Astrocyte of the hippocampus (primary cell): ENCODE data around the gene FAM174C.

Experiments used
- DNase-seq: peaks from one replicate; pipeline ENCODE4 v3.0.0; 2011; ENCODE audit warnings: low read depth, low spot score

Gene FAM174C

GRCh38 chr19:1284979-1285736 is 9.8 kb downstream of the FAM174C start:
- no peak for DNase-seq

DNA sequence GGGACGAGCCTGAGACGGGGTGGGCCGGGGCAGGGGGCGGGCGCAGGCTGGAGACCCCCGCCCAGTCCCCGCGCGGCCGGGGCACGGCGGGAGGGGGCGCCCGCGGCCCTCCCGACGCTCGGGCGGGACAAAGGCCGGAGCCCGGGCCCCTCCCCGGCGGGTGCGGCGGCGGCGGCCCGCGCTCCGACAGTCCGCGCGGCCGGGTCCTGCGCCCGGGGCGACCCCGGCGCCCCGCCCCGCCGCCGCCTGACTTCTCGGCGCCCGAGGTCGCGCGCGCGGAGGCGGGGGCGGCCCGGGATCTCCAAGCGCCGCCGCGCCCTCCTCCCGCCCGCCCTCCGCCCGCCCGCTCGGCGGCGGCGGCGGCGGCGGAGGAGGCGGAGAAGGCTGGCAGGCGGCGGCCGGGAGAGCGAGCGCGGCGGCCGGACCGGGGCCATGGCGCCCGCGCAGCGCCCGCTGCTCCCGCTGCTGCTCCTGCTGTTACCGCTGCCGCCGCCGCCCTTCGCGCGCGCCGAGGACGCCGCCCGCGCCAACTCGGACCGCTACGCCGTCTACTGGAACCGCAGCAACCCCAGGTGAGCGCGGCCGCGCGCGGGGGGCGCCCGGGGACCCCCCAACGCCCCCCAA is 10.5 kb downstream of the FAM174C start, which contains the start of gene EFNA2:
TSS of gene EFNA2 (plus strand) at position 137 of the 624 bp plus-strand sequence. CDS start at position 433, 296 bp downstream.
- DNase-seq = peak; percentile 57

DNA sequence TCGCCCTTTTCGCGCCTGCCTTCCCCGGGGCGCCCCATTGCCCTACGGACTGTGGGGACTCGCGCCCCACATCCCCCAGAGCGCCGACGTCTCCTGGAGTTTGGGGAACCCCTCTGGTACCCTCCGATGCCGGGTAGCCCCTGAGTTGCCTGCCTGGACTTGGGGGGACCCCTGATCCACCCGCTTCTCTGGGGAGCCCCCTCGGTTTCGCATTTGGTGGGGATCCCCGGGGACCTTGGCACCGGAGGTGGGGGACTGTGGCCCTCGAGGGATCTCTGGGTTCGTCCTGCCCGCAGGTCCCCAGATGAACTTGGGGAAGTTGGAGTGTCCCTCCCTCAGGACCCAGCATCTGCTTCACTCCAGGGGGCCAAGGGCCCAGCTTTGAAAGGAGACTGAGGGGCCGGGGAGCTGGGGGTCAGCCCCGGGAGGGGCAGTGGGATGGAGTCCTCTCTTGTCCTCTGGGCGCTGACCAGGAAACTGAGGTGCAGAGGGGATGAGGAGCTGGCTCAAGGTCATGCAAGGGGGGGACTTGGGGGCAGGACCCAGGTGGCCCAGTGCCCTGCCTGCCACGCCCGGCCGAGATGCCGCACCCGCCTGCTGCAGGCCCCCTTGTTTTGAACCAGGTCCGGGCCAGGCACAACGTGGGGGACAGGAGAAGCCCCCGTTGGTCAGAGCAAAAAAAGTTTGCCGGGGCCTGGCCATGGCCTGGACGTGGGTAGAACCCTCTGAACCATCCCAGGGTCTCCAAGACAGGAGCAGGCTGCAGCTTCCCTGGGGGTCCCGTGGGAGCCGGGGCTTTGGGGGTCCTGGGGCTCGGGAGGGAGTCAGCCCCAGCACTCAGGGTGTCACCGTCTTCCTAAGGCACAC is 11.4 kb downstream of the FAM174C start:
- DNase-seq = no peak

DNA sequence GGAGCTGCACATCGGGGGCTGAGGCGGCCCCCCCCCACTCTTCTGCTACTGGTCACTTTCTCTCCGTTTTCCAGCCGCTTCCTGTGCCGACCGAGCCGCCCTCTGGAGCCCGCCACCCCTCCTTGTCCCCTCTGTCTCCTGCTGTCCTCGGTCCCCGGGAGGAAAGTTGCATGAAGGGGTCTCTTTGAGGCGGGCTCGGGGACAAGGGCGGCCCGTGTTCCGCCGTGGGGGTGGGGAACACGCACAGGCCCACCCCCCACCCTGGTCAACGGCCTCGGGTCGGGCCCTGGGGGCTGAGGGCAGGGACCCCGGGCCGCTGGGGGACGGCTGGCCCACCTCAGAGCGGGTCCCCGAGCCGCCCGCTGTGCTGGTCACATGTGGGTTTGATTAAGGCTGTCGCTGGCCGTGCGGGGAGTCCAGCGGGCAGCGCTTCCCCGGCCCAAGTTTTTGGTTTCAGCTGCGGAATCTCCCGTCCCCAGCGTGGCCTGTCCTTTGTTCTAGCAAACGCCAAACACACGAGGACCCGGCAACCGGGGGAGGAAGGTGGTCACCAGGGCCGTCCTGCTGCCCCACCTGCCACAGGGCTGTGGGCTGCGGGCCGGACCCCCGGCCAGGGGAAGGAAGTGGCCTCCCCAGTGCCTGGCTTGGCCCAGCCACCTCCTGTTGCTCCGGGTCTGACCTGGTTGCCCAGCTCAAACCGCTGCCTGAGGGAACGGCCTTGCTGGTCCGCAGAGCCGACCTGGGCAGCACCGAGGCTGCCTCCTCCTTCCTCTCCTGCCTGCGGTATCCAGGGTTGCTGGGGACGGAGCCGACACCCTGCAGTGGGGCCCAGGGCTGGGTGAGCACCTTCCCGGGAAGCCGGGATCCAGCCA is 12.3 kb downstream of the FAM174C start:
- no peak for DNase-seq

DNA sequence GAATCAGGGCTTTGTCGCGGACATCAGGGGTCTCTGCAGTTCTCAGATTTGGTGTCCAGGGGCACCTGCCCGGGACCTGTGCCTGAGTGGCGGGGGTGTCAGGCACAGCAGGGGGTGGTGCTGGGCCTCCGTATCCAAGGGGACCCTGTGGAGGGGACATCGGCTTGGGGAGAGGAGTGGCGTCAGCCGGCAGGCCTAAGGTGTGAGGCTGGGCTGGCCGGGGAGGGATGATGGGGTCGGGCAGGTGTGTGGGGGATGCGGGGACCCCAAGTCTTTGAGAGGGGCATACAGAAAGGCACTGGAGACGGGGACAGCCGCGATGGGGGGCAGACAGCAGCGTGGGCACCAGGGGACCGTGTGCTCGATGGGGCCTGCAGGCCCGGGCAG is 12.9 kb downstream of the FAM174C start:
- DNase-seq = no peak

DNA sequence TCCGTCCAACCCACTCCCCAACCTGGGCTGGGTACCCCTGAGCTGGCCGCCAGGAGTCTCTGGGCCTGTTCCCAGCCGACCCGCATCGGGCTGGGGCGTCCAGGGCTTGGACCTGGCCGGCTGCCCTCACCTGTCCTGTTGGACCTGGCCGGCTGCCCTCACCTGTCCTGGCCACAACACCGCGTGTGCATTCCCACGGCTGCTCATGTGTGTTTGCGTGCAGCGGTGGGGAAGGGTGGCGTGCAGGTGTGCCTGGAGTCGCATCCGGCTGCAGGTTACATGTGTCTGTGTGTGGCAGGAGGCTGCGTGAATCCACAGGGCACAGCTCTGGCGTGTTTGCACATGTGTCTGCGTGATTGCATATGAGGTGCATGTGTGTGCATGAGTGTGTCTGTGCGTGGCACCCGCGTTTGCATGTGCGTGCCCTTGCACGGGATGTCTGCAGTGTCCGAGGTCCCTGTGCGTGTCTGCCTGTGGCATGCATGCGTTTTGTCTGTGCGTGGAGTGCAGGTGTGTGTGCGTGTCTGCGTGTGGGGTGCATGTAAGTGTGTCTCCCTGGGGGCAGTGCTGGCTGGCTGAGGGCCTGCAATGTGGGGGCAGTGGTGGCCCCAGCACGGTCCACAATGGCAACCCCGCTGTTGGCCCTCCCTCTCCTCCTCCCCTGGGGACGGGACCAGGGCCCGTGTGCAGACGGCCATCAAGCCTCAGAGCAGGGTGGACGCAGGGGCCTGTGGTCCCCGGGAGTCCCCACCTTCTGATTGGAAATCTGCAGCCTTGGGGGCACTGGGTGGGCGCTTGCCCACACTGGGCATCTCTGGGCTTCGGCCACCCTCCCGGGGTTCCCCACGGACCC is 13.7 kb downstream of the FAM174C start:
- no peak for DNase-seq

DNA sequence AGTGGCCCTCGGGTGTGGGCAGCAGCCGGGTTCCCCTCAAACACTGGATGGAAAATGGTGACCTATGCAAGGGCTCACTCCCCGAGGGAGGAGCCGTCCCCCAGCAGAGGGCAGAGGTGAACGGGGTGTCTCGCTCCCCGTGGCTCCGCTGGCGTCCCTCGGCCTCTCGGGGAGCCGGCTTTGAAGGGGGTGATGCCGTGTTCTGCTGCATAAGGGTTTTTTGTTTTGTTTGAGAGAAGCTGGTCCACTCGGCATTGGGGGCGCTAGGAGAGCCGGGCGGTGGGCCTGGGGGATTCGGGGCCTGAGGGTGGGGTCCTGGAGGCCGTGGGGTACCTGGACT is 14.3 kb downstream of the FAM174C start:
- no peak for DNase-seq

DNA sequence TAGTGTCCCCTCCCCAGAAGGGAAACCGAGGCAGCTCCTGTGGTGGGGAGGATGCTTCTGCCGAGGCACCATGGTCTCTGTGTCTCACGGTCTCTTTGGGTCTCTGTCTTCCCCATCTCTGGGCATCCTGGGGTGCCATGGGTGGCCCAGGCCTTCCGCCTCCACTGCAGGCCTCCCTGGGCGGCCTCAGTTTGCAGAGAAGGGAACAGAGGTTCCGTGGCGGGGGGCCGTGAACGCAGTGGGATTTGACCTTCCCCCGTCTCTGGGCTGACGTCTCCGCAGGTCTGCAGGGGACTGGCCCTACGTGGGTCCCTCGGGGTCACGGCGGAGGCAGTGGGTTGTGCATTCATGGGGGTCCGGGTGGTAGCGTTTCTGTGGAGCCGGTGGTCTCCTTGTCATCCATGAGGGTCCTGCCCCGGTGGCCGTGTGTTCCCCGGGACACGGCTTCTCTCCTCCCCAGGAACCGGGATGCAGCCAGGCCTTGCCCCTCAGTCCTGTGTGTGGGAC is 14.9 kb downstream of the FAM174C start:
- no peak for DNase-seq

DNA sequence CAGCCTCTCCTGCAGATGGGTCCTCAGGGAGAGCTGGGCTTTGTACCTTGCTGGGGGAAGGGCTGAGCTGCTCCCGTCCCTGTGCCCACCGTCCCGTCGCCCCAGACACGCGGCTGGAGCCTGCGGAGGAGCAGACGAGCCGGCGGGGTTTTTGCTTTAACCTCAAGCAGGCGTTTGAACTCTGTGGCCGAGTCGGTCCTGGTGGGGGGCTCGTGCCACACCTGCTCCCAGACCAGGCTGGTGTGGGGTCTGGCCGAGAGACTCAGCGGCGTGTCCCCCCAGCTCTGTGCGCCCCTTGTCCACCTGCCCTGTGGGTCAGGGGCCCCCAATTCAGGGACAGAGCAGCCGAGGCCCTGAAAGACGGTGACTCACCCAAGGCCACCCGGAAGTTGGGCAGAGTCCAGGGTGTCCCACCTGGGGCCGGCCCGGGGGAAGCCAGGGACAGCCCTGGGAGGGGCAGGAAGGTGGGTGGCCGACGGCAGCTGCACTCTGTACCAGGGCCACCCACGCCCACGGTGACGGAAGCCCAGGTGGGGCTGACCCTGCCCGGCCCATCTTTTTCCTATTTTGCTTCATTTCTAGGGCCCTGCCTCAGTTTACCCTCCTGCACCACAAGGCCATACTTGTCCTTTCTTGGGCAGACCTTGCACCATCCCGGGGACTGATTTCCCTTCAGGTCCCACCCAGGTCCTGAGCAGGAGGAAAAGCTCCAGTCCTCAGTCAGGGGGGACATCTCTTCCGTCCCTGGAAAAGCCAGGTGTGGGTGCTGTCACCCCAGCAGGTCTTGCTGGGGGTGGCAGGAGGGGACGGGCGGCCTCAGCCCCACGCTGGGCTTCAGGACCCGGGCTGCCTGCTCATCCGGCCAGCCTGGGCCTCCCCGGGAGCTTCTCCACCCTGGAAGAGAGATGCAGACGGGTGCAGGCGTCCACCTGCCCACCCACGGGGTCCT is 15.6 kb downstream of the FAM174C start:
- no peak for DNase-seq

DNA sequence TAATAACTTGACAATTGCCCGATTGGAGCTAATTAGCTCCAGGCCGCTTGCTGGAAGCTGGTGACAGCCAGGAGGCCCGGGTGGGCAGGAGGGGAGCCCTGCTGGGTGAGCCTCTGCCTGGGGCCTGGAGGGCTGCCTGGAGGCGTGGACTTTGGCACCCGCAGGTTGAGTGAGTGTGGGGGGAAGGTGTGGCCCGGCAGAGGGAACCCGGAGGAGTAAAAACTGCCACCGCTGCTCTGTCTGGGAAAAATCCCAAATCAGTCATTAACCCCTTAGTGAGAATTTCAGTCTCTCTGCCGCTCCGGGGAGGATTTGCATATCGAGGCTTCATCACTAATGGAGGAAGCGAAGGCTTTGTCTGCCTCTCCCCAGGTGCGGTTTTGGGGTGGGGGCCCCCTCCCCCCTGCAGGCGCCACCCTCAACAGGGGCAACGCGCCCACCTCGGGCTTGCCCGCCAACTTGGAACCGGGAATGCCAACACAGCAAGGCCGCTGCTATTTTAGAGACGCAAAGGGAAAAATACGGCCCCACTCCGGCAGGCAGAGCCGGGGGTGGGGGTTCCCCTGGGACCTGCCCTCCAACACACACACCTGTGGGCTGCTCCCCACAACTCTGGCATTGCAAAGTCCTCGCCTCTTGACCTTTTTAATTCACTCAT is 16.6 kb downstream of the FAM174C start:
- DNase-seq = no peak

DNA sequence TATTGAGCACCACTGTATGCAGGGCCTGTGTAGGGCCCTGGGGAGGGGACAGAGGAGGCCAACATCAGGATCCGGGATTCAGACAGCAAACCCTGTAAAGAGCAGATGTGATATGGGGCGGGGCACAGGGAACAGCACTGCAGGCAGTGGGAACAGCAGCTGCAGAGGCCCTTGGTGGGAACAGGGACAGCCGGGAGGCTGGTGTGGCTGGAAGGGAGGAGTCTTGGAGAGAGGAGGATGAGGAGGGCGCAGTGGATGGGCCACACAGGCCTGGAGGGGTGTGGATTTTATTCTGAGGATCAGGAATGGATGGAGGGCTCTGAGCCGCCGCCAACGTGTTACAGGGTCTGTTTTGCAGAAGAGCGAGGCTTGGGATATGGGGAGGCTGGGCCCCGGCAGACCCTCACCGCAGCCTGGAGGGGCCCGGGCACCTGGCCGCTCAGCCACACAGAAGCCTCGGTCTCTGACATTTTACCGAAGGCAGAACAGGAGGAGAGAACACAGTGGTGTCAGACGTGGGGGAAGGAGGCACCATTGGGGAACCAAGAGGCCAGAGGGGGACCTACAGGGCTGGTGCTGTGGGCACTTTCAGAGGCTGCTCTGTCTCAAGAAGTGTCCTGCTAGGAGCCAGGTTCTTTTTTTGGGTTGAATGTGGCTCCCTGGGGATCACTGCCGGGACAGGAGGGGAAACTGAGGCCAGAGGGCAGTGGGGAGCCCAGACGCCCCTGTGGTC is 17.3 kb downstream of the FAM174C start:
- no peak for DNase-seq

DNA sequence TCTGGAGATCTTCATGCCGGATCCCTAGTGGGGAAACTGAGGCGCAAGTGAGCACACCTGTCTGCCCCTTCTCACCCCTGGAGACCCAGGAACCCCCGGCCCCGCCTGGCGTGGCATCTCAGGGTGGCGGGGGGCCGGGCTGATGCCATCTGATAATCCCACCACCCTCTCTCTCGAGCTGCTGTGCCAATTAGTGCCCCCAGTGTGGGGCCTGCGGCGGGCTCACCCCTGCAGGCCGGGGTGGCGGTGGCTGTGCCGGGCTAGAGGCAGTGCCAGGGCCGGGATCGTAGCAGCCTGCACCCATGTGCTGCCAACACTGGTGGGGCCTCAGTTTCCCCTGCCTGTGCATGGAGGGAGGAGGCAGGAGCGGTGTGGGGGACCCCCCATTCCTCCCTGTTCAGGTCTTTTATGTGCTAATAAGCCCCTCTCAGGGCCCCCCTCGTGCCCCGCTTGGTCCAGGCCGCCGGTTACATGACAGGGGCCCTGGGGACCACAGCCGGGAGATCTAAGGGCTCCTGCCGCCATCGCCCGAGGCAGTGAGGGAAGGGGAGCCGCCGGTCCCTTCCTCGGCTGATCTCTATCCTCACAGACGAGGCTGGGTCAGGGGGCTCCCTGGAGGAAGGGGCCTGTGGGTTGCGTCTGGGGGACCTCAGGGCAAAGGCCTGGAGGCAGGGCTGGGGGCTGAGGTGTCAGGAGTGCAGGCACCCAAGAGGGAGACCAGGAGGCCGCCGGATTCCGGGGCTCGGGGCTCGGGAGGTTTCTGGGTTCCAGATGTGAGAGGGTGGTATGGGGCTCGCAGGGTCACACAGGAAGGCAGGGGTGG is 18.7 kb downstream of the FAM174C start:
- DNase-seq = no peak

- no peak for DNase-seq
These were observed 19.4 kb downstream of the FAM174C start for GRCh38 chr19:1294688-1295087.

DNA sequence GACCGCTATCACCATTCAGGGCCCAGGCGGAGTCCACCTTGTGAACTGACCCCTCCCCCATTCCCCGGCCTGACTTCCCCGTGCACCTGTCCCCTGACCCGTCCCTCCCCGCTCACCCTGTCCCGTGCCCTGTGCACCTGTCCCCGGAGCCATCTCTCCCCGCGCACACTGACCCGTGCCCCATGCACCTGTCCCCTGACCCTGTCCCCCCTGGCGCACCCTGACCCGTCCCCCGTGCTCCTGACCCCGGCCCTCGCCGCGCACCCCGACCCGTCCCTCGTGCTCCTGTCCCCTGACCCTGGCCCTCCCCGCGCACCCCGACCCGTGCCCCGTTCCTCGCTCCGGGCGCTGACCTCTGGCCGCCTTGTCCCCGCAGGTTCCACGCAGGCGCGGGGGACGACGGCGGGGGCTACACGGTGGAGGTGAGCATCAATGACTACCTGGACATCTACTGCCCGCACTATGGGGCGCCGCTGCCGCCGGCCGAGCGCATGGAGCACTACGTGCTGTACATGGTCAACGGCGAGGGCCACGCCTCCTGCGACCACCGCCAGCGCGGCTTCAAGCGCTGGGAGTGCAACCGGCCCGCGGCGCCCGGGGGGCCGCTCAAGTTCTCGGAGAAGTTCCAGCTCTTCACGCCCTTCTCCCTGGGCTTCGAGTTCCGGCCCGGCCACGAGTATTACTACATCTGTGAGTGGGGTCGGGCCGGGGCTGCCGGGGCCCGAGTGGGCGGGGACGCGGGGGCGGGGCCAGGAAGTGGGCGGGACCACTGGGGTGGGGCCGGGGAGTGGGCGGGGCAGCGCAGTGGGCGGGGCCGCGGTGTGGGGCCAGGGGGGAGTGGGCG is 20.1 kb downstream of the FAM174C start:
- DNase-seq = no peak

DNA sequence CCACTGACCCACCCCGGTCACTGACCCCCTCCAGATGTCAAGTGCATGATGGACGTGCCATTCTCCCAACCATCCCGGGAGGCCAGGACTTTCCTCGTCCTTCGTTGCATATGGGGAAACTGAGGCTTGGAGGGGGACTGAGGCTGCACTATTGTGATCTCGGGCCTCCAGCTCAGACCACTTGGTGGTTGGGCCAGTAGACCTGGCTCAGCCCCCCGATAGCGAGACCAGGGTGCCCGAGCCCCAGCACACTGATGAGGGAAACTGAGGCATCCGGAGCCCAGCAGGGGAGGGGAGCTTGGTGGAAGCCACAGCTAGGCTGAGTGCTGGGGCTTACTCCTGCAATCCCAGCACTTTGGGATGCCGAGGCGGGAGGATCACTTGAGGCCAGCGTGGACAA is 20.7 kb downstream of the FAM174C start:
- no peak for DNase-seq

DNA sequence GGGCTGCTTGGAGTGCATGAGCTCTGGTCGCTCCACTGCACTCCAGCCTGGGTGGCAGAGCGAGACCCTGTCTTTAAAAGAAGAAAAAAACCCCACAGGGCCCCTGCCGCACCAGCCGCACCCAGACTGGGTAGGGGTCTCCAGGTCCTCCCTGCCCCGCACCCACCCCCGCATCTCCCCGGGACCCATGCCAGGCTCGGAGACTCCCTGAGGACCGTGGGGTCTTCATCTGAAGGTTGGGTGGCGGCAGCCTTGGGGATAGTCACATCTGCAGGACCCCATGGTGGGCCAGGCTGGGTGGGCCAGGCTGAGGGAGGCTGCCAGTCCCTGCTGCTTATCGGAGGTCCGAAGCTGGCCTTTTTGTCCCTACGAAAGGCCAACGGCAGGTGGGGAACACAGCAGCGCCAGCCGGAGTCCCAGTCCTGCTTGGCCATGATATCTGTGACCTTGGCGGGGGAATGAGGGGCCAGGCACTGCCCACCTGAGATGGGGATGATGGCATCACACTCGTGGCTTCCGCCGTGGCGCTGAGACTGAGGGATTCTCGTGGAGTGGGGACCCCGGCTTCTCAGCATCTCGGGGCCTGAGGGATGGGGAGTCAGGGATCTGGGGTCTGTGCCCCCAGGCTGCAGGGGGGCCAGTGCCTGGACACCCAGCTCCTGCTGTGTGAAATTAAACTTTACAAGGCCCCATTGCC is 21.4 kb downstream of the FAM174C start:
- no peak for DNase-seq
